ENCODE measurements around the gene PHACTR3. TPM values are rescaled to one million over a fixed set of nuclear protein-coding genes. Genes with fewer than 3 reads are reported as not detected.
A peak's percentile ranks its signal among the peaks of the same experiment; 100 is the strongest.

The PHACTR3 gene
- total RNA-seq, 6 experiments from 2014 or later: 0.12 to 0.35 (median 0.23) TPM; not detected in 2

GRCh38 chr20:59733351-59733750, 129.0 kb downstream of the PHACTR3 start:
- H3K4me1 ChIP-seq: no peaks in the 10 kb centered on the region
- H3K27me3 ChIP-seq: no peaks in the 10 kb centered on the region
- ATAC-seq: no peak
- WGBS (ENCODE audit: insufficient coverage, low coverage, low lambda C conversion rate, missing lambda C conversion rate): 31% methylated on average over 3 of the region's 3 CpGs
- TF ChIP-seq, protein P1, sequence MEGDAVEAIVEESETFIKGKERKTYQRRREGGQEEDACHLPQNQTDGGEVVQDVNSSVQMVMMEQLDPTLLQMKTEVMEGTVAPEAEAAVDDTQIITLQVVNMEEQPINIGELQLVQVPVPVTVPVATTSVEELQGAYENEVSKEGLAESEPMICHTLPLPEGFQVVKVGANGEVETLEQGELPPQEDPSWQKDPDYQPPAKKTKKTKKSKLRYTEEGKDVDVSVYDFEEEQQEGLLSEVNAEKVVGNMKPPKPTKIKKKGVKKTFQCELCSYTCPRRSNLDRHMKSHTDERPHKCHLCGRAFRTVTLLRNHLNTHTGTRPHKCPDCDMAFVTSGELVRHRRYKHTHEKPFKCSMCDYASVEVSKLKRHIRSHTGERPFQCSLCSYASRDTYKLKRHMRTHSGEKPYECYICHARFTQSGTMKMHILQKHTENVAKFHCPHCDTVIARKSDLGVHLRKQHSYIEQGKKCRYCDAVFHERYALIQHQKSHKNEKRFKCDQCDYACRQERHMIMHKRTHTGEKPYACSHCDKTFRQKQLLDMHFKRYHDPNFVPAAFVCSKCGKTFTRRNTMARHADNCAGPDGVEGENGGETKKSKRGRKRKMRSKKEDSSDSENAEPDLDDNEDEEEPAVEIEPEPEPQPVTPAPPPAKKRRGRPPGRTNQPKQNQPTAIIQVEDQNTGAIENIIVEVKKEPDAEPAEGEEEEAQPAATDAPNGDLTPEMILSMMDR (IDR thresholded peaks at IDR 0.05): no peak
- TF ChIP-seq POLR2A (IDR thresholded peaks at IDR 0.05): no peak
- intact Hi-C loops (cut with DNase I): no loop called here
- no peaks in the 10 kb centered on the region for H3K36me3 ChIP-seq
- DNase-seq: no peak
- H3K4me3 ChIP-seq: no peak overlapping the region
- H3K9me3 ChIP-seq: no peaks in the 10 kb centered on the region
- H3K27ac ChIP-seq: no peak overlapping the region

- H3K4me3 ChIP-seq: no peak overlapping the region
- ATAC-seq (no peak), DNase-seq (no peak)
- H3K27ac ChIP-seq: no peak overlapping the region
- H3K27me3 ChIP-seq: no peaks in the 10 kb centered on the region
- TF ChIP-seq, protein P1 (IDR thresholded peaks at IDR 0.05): no peak
- TF ChIP-seq POLR2A (IDR thresholded peaks at IDR 0.05): no peak
- WGBS (ENCODE audit: insufficient coverage, low coverage, low lambda C conversion rate, missing lambda C conversion rate): 33% methylated on average over 8 of the region's 8 CpGs
- H3K4me1 ChIP-seq: no peaks in the 10 kb centered on the region
- H3K36me3 ChIP-seq: no peaks in the 10 kb centered on the region
- no peaks in the 10 kb centered on the region for H3K9me3 ChIP-seq
- intact Hi-C loops (cut with DNase I): no loop called here
Measured at GRCh38 chr20:59735486-59735885, 131.1 kb downstream of the PHACTR3 start.

- Histone ChIP-seq H3K27ac (no peak overlapping the region), H3K4me1 (no peaks in the 10 kb centered on the region), H3K9me3 (no peaks in the 10 kb centered on the region), H3K27me3 (no peaks in the 10 kb centered on the region), H3K36me3 (no peaks in the 10 kb centered on the region), H3K4me3 (no peak overlapping the region)
- TF ChIP-seq, protein P1 (IDR thresholded peaks at IDR 0.05): no peak
- no peak for TF ChIP-seq POLR2A (IDR thresholded peaks at IDR 0.05)
- no peak for ATAC-seq
- peak in 1 of 3 donors; percentile 21 for DNase-seq
- 36% methylated on average over 1 of the region's 1 CpG for WGBS (ENCODE audit: insufficient coverage, low coverage, low lambda C conversion rate, missing lambda C conversion rate)
- intact Hi-C loops (cut with DNase I): no loop called here
Measured at GRCh38 chr20:59735917-59736316, 131.6 kb downstream of the PHACTR3 start.

- H3K4me3 ChIP-seq: no peak overlapping the region
- no peak overlapping the region for H3K27ac ChIP-seq
- ATAC-seq (peak in 1 of 4 donors; percentile 24), DNase-seq (peak in 1 of 3 donors; percentile 20)
- no peaks in the 10 kb centered on the region for H3K27me3 ChIP-seq
- H3K36me3 ChIP-seq: no peaks in the 10 kb centered on the region
- 64% methylated on average over 8 of the region's 10 CpGs for WGBS (ENCODE audit: insufficient coverage, low coverage, low lambda C conversion rate, missing lambda C conversion rate)
- no peaks in the 10 kb centered on the region for H3K4me1 ChIP-seq
- TF ChIP-seq, protein P1 (IDR thresholded peaks at IDR 0.05): no peak
- TF ChIP-seq POLR2A (IDR thresholded peaks at IDR 0.05): no peak
- intact Hi-C loops (cut with DNase I): no loop called here
- no peaks in the 10 kb centered on the region for H3K9me3 ChIP-seq
Measured at GRCh38 chr20:59736366-59736765, 132.0 kb downstream of the PHACTR3 start.

Measured in right lobe of liver (tissue), 6 donors.